HG03354 (cell line): ENCODE results near the gene SFXN1.
"Not testable (repeated sequence)": the region's sequence is repeated elsewhere in the genome, so short reads cannot be mapped to it uniquely, and the experiment has no call there.

Experiments used
- ATAC-seq: cut with Tn5 transposase; IDR thresholded peaks from one replicate; pipeline ENCODE4 v1.9.1; 2021; ENCODE audit warnings: mild to moderate bottlenecking; ENCODE audit not compliant: unreplicated experiment, poor library complexity, severe bottlenecking

SFXN1 gene

GRCh38 chr5:175531361-175531760 is 53.0 kb downstream of the SFXN1 start:
- ATAC-seq, result no peak

DNA sequence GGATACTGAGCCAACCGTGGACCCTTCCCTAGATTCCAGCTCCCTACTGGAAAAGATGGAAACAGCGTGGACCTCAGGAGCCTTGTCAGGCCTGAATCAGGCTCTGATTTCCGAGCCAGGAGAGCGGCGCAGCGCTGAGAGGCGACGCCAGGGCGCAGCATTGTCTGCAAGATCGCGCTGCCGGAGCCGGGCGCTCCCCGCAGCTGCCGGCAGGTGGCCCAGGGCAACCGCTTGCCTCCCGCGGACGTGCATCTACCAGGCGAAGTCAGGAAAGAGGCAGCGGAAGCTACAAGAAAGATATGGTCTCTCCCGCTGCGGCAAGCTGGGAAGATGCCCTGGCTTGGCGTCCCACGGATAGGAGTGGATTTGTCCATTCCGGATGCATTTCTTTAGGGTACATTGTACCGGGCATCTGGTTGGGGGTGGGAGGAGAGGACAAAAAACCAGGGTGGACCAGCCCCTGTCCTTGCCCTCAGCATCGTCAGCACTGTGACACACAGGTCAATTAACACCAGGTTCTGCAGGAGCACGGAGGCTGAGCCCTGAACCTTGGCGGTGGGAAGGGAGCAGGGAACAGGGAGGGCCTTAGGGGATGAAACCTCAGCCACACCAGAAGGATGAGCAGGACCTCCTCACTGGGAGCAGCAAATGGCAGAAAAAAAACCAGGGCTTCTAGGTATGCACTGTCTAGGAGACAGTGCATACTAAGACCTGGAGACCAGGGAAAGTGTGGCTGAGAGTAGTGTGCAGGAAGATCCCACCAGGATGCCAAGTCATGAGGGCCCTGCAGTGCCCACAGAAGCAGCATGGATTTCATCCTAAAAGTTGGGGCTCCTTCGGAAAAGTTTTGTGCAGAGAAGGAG is 55.9 kb downstream of the SFXN1 start:
- ATAC-seq, result peak; percentile 99

GRCh38 chr5:175535331-175535730 is 57.0 kb downstream of the SFXN1 start:
- ATAC-seq, result not testable (repeated sequence)

DNA sequence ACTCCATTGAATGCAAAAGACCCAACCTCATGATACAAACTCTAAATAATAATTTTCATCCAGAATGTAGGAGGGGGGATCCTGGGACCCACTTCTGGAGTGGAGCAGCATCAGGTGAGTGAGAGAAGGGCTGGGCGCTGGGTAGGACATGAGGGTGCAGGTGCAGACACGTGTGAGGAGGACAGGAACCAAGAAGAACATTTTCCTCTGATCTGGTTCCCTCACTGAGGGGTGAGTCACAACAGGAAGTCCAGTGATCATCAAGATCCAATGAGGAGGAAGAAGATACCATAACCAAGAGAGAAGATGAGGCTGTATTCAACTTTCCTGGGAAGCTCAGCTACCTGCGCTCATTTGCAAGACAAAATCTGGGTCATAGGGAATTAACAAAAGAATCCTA is 57.4 kb downstream of the SFXN1 start:
- ATAC-seq, result no peak

DNA sequence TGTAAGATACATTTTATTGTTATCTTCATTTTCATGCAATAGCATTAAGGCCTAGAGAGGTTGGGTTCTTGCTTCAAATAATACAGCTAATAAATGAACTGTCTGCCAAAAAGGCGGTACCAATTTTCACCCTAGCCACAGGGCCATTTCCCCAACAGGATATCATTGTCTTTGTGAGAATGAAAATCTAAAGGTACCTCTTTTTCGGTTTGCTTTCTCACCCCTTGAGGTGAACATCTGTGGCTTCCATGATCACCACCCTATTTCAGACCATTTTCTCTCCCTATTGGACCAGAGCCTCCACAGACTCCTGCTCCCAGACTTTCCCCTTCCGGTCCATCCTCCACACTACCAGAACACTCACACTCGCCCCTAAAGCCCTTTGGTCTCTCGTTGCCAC is 60.2 kb downstream of the SFXN1 start:
- ATAC-seq, result no peak

GRCh38 chr5:175539936-175540335 is 61.6 kb downstream of the SFXN1 start:
- no peak for ATAC-seq

- no peak for ATAC-seq
Observed at GRCh38 chr5:175541264-175541663, 62.9 kb downstream of the SFXN1 start.

DNA sequence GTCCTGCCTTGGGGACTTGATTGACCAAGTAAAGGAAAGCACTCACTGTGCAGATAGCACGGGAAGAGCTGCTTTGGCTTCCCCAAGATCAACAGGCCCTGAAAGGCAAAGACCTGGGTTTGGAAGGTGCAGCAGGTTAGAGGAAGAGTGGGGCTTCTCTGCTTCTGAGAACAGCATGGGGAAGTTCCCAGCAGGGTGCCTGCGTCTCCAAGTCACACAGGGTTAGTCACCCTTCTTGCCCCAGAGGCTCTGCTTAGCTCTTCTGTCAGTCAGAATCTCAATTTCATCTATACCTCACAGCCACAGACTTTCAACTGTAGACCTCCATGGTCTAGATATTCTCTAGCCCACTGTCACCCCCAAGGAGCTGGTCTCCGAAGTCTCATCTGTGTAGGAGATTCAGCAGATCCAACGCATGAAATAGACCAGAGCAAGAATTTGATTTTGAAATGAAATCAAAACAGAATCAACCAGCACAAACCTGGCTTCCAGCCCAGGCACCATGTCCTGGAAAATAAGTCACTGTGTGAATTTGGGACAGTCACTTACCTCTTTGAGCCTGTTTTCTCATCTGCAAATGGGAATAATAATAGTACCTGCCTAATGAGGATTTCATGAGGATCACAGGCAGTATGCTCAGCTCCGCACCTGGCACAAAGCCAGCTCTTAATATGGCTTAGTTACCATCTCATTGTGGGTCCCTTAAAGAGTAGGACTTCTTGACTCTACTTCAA is 64.0 kb downstream of the SFXN1 start:
- ATAC-seq, result no peak

GRCh38 chr5:175542966-175543235 is 64.5 kb downstream of the SFXN1 start:
- ATAC-seq, result no peak

GRCh38 chr5:175544108-175544511 is 65.8 kb downstream of the SFXN1 start:
- ATAC-seq, result no peak

- no peak for ATAC-seq
Observed at GRCh38 chr5:175544586-175544985, 66.2 kb downstream of the SFXN1 start.

GRCh38 chr5:175547842-175548241 is 69.5 kb downstream of the SFXN1 start:
- ATAC-seq, result no peak

- ATAC-seq, result no peak
Observed at GRCh38 chr5:175548626-175549311, 70.4 kb downstream of the SFXN1 start.

- ATAC-seq, result no peak
Observed at GRCh38 chr5:175550055-175550805, 71.9 kb downstream of the SFXN1 start.

DNA sequence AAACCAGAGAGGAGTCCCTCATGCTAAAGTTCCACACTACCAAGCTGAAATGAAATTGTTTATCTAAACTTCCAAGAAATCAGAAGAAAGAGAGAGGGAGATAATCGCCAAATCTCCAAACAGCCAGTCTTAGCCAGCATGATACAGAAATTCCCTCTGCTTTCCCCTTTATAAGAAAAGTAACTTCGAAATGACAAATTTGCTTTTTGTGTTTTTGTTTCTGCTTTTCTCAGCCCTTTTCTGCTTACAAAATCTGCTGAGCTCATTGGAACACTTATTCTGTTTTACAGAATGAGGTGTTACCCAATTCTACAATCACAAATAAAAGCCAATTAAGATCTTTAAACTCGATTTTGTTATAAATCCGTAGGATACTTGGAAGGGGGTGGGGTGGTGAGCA is 72.9 kb downstream of the SFXN1 start:
- no peak for ATAC-seq

GRCh38 chr5:175554296-175554695 is 75.9 kb downstream of the SFXN1 start:
- ATAC-seq, result no peak

DNA sequence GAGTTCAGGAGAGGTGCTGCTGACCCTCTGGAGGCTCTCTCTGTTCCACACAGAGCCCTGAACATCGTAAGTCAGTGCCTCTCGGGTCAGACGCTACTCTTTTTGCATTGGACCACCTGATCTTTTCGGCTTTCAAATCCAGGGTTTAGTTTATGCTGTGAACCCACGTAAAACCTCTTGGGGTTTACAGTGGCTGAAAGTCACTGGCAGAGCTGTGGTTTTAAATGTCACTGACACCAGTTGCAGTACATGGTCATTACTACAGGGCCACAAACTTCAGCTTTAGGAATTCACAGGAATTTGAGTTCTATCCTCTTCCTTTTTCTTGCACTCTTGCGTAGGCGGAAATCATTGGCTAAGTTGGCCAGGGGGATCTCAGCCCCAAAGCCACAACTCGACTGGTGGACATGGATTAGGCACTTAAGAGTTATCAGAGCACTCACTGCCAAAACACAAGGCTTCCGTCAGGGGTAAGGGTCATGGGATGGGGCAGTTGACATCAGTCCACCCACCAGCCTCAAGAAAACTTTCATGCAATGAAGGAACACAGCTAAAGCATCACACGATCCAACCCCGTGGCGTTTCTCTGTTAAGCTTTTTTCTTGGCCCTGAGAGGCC is 76.9 kb downstream of the SFXN1 start:
- ATAC-seq, result no peak

DNA sequence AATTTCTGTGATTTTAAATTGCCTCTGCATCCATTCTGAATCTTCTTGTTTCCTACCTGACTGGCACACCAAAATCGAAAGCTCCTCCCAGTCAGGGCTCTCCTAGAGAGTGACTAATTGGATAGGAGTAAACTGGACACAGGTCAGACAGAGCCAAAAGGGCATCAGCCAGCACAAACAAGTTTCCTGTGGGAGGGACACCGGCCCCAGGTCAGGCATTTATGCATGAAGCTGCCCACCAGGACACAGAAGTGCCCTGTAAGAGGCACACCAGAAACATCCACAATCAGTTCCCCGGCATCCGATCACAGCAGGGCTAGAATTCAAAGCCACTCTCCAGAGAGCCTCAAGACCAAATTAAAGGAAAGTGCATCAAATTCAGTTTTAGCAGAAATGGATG is 78.4 kb downstream of the SFXN1 start:
- ATAC-seq, result no peak

DNA sequence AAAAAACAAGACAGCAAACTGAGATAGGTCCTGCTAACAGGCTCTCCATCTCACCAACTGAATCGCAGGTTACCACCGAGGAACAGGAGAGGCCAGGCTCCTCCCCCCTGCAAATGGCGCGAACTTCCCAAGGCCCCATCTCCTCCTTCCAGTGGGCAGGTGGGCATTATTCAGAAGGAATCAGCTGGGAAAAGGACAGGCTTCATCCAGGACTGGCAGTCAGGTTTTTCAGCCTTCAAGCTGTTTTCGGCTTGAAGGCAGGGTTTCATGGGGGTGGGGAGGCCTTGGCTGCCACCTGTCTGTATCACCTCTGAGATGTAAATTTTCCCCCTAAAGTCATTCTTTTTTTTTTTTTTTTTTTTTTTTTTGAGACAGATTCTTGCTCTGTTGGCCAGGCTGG is 79.4 kb downstream of the SFXN1 start:
- ATAC-seq, result no peak
